IMR-90 (cell line): ENCODE data around the gene C2CD4D. TPM values are rescaled to one million over a fixed set of nuclear protein-coding genes. Genes with fewer than 3 reads are reported as not detected.
A peak's percentile ranks its signal among the peaks of the same experiment; 100 is the strongest.

Experiments used
- ATAC-seq: fragments of 200-7000 bp; cut with Tn5 transposase; 2 replicates; pipeline ENCODE4 v1.9.1; 2020; ENCODE audit warnings: low read depth, mild to moderate bottlenecking, moderate library complexity
- BruUV-seq: library from RNA; stranded (reverse); fragments of 400-500 nt; replicated peaks from 2 replicates; lab custom pipeline; 2021; lab: Mats Ljungman, UMichigan
- CTCF ChIA-PET: fragments of 300-600 bp; formaldehyde crosslinking; extraction: SDS; loops from one replicate; lab custom pipeline; 2021; ENCODE audit warnings: antibody characterized with exemption; lab: Yijun Ruan, JAX
- POLR2A ChIA-PET: fragments of 300-600 bp; sonication (Branson Sonifier 250); formaldehyde crosslinking; loops from one replicate; lab custom pipeline; 2022; ENCODE audit warnings: antibody characterized with exemption; ENCODE audit not compliant: unreplicated experiment; lab: Charles Lee
- DNase-seq: peaks from one replicate; pipeline ENCODE4 v3.0.0; 2013
- H2AFZ ChIP-seq: replicated peaks from 2 replicates; pipeline ENCODE3; 2013; ENCODE audit warnings: low read length, mild to moderate bottlenecking; ENCODE audit not compliant: poor library complexity
- H2AK5ac ChIP-seq: 2 replicates; pipeline ENCODE4 v1.6.1; 2013; ENCODE audit warnings: low read depth, low read length, inconsistent platforms
- H2AK9ac ChIP-seq: replicated peaks from 2 replicates; pipeline ENCODE3; 2013; ENCODE audit warnings: mild to moderate bottlenecking, low read depth, low read length, moderate library complexity; ENCODE audit not compliant: poor library complexity
- H2BK120ac ChIP-seq: 2 replicates; pipeline ENCODE4 v1.6.1; 2013; ENCODE audit warnings: low read depth, low read length, inconsistent platforms
- H2BK15ac ChIP-seq: 3 replicates; pipeline ENCODE4 v1.6.1; 2013; ENCODE audit warnings: low read depth, low read length, inconsistent platforms
- H2BK20ac ChIP-seq: 2 replicates; pipeline ENCODE4 v1.6.1; 2013; ENCODE audit warnings: low read depth, mild to moderate bottlenecking, inconsistent platforms, low read length, moderate library complexity
- H2BK5ac ChIP-seq: 2 replicates; pipeline ENCODE4 v1.6.1; 2013; ENCODE audit warnings: mild to moderate bottlenecking, low read depth, low read length, inconsistent platforms; ENCODE audit not compliant: poor library complexity, severe bottlenecking
- H3K14ac ChIP-seq: replicated peaks from 2 replicates; pipeline ENCODE4 v1.6.1; 2013; ENCODE audit warnings: low read depth, low read length, inconsistent platforms
- H3K18ac ChIP-seq: 2 replicates; pipeline ENCODE4 v1.6.1; 2013; ENCODE audit warnings: low read depth, low read length, control low read depth
- H3K23ac ChIP-seq: 2 replicates; pipeline ENCODE4 v1.6.1; 2013; ENCODE audit warnings: low read depth, low read length, inconsistent platforms
- H3K27ac ChIP-seq: 2 replicates; pipeline ENCODE4 v1.5.1; 2013; ENCODE audit warnings: mild to moderate bottlenecking, control low read depth, low read length; ENCODE audit not compliant: insufficient read depth
- H3K27me3 ChIP-seq: 2 replicates; pipeline ENCODE4 v1.6.1; 2013; ENCODE audit warnings: low read length; ENCODE audit not compliant: control insufficient read depth, insufficient read depth
- H3K36me3 ChIP-seq: 2 replicates; pipeline ENCODE4 v1.6.1; 2013; ENCODE audit warnings: low read length, mixed read lengths; ENCODE audit not compliant: control insufficient read depth, insufficient read depth
- H3K4ac ChIP-seq: 2 replicates; pipeline ENCODE4 v1.6.1; 2013; ENCODE audit warnings: low read depth, low read length, inconsistent platforms
- H3K4me1 ChIP-seq: 2 replicates; pipeline ENCODE4 v1.6.1; 2013; ENCODE audit warnings: low read length, mixed read lengths; ENCODE audit not compliant: control insufficient read depth, insufficient read depth
- H3K4me2 ChIP-seq: 2 replicates; pipeline ENCODE4 v1.6.1; 2013; ENCODE audit warnings: low read depth, mild to moderate bottlenecking, control low read depth, low read length, moderate library complexity
- H3K4me3 ChIP-seq: 2 replicates; pipeline ENCODE4 v1.5.1; 2013; ENCODE audit warnings: low read depth, mild to moderate bottlenecking, control low read depth, low read length, moderate library complexity; ENCODE audit not compliant: insufficient read depth
- H3K56ac ChIP-seq: 2 replicates; pipeline ENCODE4 v1.6.1; 2013; ENCODE audit warnings: low read length, inconsistent platforms; ENCODE audit not compliant: insufficient read depth; ENCODE audit errors: extremely low read depth
- H3K79me1 ChIP-seq, 2 experiments: 2 replicates each; pipeline ENCODE4 v1.6.1; 2013; ENCODE audit warnings: low read length in 2 of 2, inconsistent platforms in 1 of 2, low read depth in 1 of 2
- H3K9ac ChIP-seq: 2 replicates; pipeline ENCODE4 v1.6.1; 2013; ENCODE audit warnings: low read depth, low read length, control low read depth
- H3K9me1 ChIP-seq: 2 replicates; pipeline ENCODE4 v1.6.1; 2013; ENCODE audit warnings: low read length, inconsistent platforms; ENCODE audit not compliant: insufficient read depth
- H3K9me3 ChIP-seq: 2 replicates; pipeline ENCODE4 v1.6.1; 2013; ENCODE audit warnings: low read length; ENCODE audit not compliant: control insufficient read depth, insufficient read depth
- H4K20me1 ChIP-seq: 2 replicates; pipeline ENCODE4 v1.6.1; 2013; ENCODE audit warnings: low read length, inconsistent platforms; ENCODE audit not compliant: insufficient read depth
- H4K5ac ChIP-seq: 2 replicates; pipeline ENCODE4 v1.6.1; 2013; ENCODE audit warnings: mild to moderate bottlenecking, low read depth, low read length, control low read depth
- H4K8ac ChIP-seq, 2 experiments: 2 replicates each; pipeline ENCODE4 v1.6.1; 2013; ENCODE audit warnings: low read depth in 2 of 2, low read length in 2 of 2, control low read depth in 1 of 2, inconsistent platforms in 1 of 2
- H4K91ac ChIP-seq: 2 replicates; pipeline ENCODE4 v1.6.1; 2013; ENCODE audit warnings: low read depth, low read length, inconsistent platforms; ENCODE audit not compliant: insufficient read depth
- MAFK ChIP-seq: IDR thresholded peaks from 2 replicates; pipeline ENCODE4 v1.6.1; 2012; ENCODE audit warnings: low read depth, low read length, improper control_type of control experiment
- POLR2A ChIP-seq: IDR thresholded peaks from 2 replicates; pipeline ENCODE4 v1.6.1; 2012; ENCODE audit warnings: mild to moderate bottlenecking, low read depth, low read length
- dilution Hi-C: fragments of 300-500 bp; cut with HindIII; formaldehyde crosslinking; loops from one replicate; pipeline ENCODE4 v1.14.3; 2018; ENCODE audit warnings: low sequenced_read_pairs; ENCODE audit not compliant: unreplicated experiment
- in situ Hi-C: fragments of 300-500 bp; cut with MboI; formaldehyde crosslinking; loops from 3 replicates; pipeline ENCODE4 v1.14.3; 2019; ENCODE audit warnings: low sequenced_read_pairs, inconsistent platforms, mixed read lengths
- intact Hi-C: fragments of 100-400 bp; cut with micrococcal nuclease; formaldehyde crosslinking; loops from 2 replicates; pipeline ENCODE4 v1.10.0; 2022
- polyA plus RNA-seq, 3 experiments: library from polyadenylated mRNA; depleted of rRNA; stranded (reverse); fragments of >200 nt; gene quantifications; 2 replicates each; pipeline ENCODE4 v1.2.3, GENCODE V29; 2012; ENCODE audit warnings: low replicate concordance in 1 of 3
- total RNA-seq: library from RNA; depleted of rRNA; stranded (reverse); fragments of >200 nt; gene quantifications from 2 replicates; pipeline ENCODE4 v1.2.3, GENCODE V29; 2012

Gene C2CD4D
- total and polyA plus RNA-seq, 2 of the 4 experiments (the other 2 are of a cell fraction), result not detected

GRCh38 chr1:151862604-151863003 is 23.0 kb upstream of the C2CD4D start:
- in situ Hi-C loops, result no loop called here
- peaks cover 1% of the 10 kb centered on the region; the same call in 1 of the 2 replicates for H3K4me1 ChIP-seq
- CTCF ChIA-PET, result no interaction called here

More at GRCh38 chr1:151862604-151863003, 23.0 kb upstream of the C2CD4D start:
- H3K36me3 ChIP-seq, result no peaks in the 10 kb centered on the region
- H2BK15ac ChIP-seq, result no peak overlapping the region
- no peak overlapping the region for H2BK120ac ChIP-seq
- no peak overlapping the region for H3K56ac ChIP-seq
- POLR2A ChIA-PET, result no interaction called here
- TF ChIP-seq MAFK, result peak; percentile 63
- TF ChIP-seq POLR2A, result no peak
- H3K14ac ChIP-seq, result no peak overlapping the region
- 0 out of 2 replicates have a peak, but pooled peaks cover 4% of the 10 kb centered on the region for H3K9me1 ChIP-seq
- no peak overlapping the region for H3K9ac ChIP-seq
- no peak for ATAC-seq
- no peak overlapping the region for H2BK20ac ChIP-seq
- no peak overlapping the region for H4K5ac ChIP-seq
- H4K8ac ChIP-seq, result no peak overlapping the region
- peaks cover 26% of the 10 kb centered on the region for H3K27me3 ChIP-seq
- H2AK9ac ChIP-seq, result no peak overlapping the region
- dilution Hi-C loops, result no loop called here
- H3K18ac ChIP-seq, result no peak overlapping the region
- H3K4me2 ChIP-seq, result no peak overlapping the region
- H3K79me1 ChIP-seq, result no peaks in the 10 kb centered on the region
- H2BK5ac ChIP-seq, result no peak overlapping the region
- no peak overlapping the region for H3K27ac ChIP-seq
- no peaks in the 10 kb centered on the region for H3K9me3 ChIP-seq
- H2AK5ac ChIP-seq, result no peak overlapping the region
- H3K4me3 ChIP-seq, result no peak overlapping the region
- H2AFZ ChIP-seq, result no peak overlapping the region
- no peak overlapping the region for H3K23ac ChIP-seq
- no peak overlapping the region for H4K91ac ChIP-seq
- H4K20me1 ChIP-seq, result no peaks in the 10 kb centered on the region
- no peak for DNase-seq
- BruUV-seq, result no TSS peak
- no peak overlapping the region for H3K4ac ChIP-seq
- intact Hi-C loops, result no loop called here
